HG03280 (cell line): ENCODE data around the gene EMC8.
"Not testable (repeated sequence)": the region's sequence is repeated elsewhere in the genome, so short reads cannot be mapped to it uniquely, and the experiment has no call there.

Experiments used
- ATAC-seq: cut with Tn5 transposase; IDR thresholded peaks from one replicate; pipeline ENCODE4 v1.9.1; 2021; ENCODE audit warnings: mild to moderate bottlenecking, moderate library complexity; ENCODE audit not compliant: unreplicated experiment

The EMC8 gene

DNA sequence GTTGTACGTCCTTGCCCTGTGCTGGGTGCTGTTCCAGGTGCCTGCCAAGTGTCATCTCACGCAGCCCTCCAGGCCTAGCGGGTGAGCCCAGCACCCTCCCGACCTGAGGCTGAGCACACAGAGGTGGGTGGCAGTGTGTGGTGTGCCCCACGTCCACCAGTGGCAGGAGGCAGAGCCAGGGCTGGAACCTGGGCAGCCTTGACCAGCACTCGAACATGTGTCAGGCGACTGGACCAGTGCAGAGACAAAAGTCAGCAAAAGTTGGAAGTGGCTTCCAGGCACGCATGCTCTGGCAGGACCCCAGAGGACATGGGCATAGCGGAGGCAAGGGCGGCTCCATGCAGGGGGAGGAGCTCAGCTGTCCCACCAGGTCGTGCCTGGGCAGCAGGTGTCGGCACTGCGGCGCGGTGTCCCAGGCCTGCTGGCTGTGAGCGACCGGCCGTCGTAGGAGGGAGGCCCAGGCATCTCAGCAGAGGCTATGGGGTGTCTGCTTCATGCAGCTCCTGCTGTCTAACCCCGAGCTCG, 35.9 kb upstream of the EMC8 start:
- ATAC-seq, result no peak

DNA sequence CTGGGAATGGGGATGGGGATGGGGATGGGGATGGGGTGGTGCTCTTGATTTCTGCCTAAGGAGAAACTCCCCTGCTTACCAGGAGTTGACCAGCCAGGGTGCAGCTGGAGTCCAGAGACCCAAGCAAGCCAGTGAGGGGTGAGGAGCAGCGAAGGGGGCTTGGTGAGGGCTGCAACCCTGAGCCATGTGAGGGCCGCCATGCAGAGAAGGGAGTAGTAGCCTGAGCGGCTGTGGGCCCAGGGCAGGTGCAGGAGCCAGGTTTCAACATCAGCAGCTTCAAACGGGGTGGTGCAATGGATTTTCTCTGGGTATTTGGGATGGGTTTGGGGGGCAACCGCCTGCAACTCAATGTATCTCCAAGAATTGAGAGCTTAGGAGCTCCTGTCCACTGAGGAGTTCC, 35.4 kb upstream of the EMC8 start:
- no peak for ATAC-seq

DNA sequence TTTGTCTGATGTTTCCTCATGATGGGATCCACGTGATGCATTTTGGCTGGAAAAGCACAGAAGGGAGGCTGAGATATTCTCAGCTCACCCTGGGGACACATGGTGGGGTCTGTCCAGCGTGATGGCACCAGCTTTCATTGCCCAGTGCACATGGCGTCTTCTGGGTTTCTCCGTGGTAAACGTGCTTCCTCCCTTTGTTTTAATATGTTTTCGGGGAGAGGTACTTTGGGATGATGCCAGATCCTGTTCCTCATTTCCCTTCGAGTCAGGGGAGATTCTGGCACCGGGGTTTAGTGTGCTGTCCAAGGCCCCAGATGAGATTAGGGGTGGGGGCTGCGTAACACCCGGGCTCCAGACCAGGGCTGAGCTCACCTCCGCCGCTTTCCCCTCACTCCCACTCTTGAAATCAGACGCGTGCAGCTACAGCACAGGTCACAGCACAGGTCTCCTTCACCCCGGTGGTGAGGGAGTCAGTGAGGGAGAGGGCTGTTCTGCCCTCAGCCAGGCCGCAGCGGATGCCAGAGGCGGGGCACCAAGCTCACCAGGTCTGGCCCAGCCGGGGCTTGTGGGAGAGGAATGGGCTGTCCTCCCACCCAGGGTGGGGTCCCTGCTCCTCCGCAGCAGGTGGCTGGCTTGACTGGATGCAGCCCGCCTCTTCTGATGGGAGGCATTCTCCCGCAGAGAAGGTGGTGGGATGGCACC, 34.0 kb upstream of the EMC8 start:
- ATAC-seq, result no peak

DNA sequence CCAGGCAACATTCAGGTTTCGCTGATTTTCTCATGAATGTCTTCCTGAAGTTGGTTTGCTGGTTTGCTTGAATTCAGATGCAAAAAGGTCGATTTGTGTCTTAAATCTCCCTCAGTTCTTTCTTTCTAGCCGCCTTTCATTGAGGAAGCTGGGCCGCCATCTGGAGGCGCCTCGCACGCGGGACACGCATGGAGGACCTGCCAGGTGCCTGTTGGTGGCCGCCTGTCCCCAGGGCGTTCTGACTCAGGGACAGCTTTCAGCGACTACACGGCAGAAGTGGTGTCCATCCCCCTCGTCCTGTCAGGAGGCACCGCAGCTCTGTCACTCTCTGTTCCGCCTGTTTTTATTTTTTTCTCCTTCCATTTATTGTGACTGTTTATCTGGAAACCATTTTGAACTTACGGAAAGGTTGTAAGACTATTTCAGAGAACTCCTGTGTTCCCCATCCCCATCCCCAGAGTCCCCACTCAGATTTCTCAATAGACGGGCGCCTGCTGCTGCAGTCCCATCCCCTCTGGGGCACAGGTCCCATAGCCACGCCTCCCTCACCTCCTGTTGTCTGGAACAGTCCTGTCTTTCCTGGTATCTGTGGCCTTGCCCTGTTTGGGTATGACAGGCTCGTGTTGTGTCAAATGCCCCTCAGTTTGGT, 33.4 kb upstream of the EMC8 start:
- ATAC-seq, result no peak

DNA sequence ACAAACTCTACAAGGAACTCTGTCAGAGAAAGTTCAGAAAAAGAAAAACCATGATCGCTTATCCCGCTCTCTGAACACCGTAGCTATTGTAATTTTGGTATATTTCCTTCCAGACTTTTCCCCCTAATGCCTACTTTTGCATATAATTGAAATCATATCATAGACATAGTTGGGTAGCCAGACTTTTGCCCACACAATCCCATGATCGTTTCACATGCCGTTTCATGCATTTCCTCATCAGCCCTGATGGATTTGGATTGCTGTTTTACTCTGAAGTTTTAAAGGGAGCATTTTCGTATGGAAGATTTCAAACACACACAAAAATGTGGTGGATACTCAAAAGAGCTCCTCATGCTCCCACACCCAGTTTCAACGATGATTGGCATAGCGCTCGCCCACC, 31.5 kb upstream of the EMC8 start:
- ATAC-seq, result no peak

DNA sequence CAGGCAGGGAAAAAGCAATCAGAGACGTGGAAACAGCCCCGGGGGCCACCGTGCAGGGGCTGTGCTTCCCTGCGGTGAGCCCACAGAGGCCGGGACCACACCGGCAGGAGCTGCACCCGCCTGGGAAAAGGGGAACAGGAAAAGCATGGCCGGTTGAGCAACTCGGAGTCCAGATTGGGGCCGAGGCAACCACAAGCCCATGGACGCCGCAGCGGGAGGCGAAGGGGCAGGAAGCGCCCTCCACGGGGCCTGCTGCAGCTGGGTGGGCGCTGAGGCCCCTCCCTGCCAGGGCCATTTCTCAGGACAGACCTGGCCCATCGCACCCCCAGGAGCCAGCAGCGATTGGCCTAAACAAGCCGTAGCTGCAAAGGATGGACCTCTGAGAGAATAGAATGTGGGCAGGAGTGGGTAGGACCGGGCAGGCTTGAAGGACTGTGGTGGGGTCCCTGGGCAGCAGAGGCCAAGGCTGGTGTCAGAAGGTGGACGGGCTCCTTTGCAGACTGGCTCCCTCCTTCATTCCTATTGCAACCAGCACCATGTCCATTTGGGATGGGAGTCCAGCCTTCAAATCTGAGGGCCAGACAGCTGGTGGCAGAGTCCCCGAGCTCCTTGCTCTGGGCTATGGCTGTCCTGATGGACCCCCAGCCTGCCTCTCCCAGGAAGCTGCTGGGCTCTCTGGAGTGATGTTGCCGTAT, 30.6 kb upstream of the EMC8 start:
- no peak for ATAC-seq

DNA sequence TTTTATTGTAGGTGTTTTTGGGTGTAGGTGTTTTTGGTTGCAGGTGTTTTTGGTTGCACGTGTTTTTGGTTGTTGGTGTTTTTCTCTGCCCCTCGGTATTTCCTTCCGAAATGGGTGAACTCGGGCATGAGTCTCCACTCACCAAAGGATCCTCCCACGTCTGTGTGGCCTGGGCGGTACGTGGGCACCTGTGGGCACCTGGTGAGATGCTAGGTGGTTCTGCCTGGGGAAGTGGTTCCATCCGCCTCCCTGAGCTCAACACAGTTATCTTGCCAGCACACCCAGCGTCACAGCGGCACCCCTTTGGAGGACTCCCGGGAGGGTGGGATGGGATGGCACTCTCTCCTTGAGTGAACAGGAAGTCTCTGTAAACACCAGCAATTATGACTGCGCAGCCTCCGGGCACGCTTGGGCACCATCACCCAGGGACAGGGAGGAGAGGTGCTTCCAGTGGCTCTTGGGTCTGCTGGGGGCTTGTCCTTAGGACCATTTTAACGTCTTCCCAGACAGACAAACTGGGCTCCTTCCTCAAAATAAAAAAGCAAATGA, 29.9 kb upstream of the EMC8 start:
- ATAC-seq, result no peak

DNA sequence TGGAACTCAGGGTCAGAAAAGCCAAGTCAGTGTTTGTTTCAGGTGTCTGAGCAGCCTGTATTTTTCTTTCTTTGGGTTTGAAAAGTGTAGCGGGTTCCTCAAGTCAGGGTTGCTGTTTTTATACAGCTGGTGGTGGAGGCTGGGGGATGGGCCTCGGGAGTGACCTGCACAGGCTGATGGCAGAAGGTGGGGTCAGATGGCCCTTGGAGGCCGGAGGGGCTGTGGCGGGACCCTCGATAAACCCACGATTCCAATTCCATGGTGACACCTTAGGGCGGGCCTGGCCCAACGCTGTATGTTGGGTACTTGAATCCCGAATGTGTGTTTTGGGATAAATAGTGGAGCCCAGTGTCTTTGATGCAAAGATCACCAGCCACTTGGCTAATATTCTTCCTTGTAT, 28.8 kb upstream of the EMC8 start:
- no peak for ATAC-seq

DNA sequence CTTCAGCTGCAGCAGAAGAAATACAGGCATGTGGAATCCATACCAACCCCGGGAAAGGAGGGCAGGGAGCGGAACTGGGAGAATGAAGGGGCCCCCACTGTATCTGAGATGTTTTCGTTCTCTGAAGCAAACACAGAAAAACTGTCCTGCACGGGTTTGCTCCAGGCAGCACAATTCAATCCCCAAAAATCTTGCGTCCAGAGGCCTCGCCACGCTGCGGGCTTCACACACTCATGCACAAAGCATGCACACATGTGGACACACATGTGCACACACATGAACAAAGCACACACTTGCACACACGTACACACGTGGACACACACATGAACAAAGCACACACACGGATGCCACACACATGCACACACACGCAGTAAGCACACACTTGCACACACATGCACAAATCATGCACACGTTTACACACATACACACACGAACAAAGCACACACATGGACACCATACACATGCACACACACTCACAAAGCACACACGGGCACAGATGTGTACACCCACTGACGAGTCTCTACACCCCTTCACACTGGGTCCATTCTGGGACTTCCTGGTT, 27.4 kb upstream of the EMC8 start:
- ATAC-seq, result no peak

DNA sequence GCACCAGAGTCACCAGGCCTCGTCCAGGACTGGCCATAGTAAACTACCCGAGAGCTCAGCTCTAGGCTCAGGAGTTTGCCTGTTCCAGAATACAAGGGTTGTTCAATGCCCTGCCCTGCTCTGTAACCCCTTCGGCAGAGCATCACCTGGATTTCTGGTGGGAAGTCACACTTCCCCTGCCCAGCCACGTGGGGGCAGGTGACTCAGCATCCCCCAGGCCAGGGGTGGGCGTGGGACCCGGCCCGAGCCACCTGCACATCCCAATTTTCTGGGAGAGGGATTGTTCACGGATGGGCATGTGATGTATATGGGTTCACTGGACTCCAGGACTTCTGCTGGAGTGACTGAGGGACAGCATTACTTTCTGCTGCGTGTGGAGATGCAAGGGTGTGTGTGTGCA, 26.0 kb upstream of the EMC8 start:
- no peak for ATAC-seq

DNA sequence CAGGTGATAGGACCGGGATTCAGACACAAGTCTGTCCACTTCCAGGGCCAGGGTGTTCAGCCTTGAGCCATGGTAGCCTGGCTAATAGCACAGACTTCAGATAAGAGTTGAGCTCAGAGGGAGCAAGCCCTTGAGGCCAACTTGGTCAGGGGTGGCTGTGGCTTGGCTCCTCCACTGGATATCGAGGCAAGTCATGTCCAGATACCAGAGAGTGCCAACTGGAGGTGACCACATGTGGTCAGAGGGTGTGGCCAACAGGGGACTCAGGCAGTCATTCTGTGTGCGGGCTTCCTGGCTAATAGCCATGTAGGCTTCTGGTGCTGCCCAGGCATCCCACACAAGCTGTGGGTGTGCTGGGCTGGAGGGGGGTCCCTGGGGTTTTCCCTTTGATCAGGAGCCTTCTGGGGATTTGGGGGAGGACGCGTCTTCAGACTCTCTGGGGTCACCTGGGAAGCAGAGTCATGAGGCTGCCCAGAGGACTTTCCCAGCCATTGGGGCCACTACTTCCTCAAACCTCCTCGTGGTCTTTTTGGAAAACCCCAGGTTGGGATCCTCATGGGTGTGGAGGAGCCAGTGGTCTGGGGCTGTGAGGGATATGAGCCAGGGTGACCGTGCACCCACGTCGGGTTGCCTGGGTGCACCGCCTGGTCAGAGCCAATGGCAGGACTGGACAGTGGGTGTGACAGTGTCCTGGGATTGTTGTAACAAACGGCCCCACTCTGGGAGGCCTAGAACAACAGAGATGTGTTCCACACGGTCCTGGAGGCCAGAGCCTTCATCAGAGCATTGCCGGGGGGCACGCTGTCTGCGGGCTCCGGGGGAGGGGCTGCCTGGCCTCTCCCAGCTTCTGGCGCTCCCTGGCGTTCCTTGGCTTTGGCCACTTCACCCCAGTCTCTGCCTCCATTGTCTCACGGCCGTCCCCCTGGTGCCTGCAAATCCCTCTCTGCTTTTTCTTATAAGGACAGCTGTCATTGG, 25.1 kb upstream of the EMC8 start:
- ATAC-seq, result no peak

DNA sequence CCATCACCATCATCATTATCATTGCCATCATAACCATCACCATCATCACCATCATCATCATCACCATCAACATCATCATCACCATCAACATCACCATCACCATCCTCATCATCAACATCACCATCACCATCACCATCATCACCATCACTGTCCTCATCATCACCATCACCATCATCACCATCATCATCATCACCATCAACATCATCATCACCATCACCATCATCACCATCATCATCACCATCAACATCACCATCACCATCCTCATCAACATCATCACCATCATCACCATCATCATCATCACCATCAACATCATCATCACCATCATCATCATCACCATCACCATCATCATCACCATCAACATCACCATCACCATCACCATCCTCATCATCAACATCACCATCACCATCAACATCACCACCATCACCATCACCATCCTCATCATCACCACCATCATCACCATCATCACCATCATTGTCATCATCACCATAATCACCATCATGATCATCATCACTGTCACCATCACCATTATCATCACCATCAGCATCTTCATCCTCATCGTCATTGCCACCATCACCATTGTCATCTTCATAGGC, 24.1 kb upstream of the EMC8 start:
- no peak for ATAC-seq

DNA sequence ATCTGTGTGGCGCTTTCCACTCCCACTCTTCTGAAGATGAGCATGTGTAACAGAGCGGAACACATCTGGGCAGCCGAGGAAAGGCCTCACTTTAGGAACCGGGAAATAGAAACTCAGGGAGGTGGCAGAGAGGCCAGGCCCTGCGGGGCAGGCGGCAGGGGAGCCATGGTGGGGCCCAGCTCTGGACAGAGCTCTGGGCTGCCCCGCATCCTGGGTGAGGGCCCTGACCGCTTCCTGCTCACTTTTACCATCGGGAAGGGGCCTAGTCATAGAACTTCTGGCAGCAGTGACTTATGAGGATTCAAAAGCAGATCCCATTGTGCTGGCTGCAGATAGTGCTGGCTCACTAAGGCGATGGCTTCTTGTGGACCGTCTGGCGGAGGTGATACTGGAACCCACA, 22.8 kb upstream of the EMC8 start:
- ATAC-seq, result no peak

DNA sequence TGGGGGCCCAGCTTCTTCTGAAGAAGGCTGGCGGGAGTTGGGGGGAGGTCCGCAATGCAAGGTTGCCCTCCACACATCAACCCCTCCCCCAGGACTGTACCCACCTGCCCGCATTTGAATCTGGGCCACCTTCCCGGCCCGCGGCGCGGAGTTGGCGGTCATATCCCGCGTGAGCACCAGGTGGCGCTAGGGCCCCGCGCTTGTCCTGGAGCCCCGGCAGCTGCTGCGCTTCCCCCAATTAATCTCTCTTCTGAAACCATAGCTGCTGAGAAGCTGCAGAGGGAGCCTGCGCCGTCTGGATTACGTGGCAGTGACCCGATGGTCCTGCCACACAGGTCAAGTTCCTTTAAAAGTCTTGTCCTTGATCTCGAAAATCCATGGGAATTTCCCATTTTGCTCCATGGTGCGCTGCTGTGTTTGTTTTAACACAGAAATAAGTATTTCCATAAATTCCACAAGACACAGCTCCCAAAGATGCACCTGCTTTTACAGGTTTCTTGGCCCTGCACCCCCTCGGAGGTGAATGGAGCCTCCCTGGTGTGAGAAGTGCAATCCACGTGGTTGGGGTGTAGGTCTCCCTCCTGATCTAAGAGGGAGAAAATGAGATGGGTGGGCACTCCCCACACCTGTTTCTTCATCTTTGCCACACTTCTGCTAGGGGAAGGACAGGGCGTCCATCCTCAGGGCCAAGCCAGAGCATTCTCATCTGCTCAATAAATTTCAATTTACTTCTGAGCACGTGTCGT, 22.2 kb upstream of the EMC8 start:
- ATAC-seq, result peak; percentile 73

DNA sequence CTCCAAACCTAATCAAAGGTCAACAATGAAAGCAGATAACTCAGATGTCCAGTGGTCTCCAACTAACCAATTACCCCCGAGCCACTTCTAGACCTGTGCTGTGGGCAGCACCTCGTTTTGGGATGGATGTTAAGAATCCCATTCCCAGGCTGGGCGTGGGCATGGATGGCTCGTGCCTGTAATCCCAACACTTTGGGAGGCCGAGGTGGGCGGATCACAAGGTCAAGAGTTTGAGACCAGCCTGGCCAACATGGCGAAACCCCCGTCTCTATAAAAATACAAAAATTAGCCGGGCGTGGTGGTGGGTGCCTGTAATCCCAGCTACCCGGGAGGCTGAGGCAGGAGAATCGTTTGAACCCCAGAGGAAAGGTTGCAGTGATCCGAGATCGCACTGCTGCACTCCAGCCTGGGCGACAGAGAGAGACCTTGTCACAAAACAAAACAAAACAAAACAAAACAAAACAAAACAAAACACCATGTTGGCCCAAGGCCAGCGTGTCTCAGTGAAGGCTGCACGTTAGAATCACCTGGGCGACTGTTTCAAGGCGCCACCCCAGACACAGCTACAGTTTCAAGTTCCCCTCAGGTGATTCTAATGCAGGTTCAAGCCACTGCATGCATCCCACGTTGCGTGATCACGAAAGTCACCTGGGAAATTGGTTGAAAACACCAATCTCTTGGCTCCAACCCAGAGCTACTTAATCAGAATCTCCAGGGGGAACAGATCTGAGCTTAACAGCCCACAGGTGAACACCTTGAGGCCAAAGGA, 21.4 kb upstream of the EMC8 start:
- no peak for ATAC-seq

DNA sequence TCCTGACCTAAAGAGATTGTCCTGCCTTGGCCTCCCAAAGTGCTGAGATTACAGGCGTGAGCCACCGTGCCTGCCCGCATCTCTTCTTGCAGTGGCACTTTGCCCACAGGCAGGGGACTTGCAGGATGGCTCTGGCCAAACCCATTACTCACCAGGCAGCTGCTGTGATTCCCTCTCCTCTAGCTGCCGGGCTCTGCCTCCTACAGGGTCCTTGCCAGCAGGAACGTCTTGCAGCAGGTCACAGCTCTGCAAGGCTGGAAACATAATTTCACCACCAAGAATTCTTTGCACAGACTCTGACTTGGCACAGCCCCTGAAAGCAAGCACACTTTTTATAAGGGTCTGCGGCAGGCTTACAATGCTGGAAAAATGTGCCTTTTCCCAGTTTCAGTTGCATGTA, 20.4 kb upstream of the EMC8 start:
- no peak for ATAC-seq

DNA sequence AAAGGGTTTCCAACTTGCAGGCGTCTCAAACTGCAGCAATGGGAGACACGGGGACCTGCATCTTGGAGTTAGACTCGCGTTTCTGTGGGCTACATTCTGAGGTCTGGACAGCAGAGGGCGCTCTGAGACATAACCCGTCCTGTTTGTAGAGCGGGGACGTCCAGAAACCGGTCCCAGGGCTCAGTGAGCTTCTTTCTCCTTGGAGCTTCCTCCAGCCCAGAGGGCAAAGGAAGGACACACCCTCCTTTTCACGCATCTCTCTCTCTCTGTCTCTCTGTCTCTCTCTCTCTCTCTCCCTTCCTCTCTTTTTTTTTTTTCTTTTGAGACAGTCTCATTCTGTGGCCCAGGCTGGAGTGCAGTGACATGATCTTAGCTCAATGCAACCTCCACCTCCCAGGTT, 19.9 kb upstream of the EMC8 start:
- no peak for ATAC-seq

DNA sequence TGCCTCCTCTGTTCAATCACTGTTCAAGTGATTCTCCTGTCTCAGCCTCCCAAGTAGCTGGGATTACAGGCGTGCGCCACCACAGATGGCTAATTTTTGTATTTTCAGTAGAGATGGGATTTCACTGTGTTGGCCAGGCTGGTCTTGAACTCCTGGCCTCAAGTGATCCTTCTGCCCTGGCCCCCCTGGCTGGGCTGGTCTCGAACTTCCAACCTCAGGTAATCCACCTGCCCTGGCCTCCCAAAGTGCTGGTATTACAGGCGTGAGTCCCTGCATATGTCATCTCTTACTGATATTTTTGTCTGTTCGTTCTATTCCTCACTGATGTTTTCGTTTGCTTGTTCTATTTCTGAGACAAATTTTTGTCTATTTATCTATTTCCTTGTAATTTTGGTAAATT, 17.9 kb upstream of the EMC8 start:
- ATAC-seq, result not testable (repeated sequence)
